HG02588 (cell line): ENCODE results near the gene CATSPERE.
"Not testable (repeated sequence)": the region's sequence is repeated elsewhere in the genome, so short reads cannot be mapped to it uniquely, and the experiment has no call there.

Experiments used
- ATAC-seq: cut with Tn5 transposase; IDR thresholded peaks from one replicate; pipeline ENCODE4 v1.9.1; 2021; ENCODE audit warnings: mild to moderate bottlenecking, moderate library complexity; ENCODE audit not compliant: unreplicated experiment

The CATSPERE gene

DNA sequence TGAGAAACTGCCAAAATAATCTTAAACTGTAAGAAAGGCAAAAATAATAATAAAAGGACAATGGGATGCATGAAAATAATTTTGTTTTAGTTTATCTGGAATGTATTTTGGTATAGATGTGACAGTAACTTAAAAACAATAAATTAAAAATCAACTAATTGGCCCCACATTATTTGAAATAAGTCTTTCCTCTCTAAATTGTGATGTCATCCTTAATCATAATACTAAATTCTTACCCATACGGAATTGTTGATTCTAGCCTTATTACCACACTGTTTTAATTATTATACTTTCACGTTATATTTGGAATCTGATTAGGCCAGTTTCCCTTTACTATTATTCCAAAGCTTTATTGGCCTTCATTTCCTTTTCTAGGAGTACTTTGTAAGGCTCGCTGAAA, 199.5 kb downstream of the CATSPERE start:
- ATAC-seq: no peak

DNA sequence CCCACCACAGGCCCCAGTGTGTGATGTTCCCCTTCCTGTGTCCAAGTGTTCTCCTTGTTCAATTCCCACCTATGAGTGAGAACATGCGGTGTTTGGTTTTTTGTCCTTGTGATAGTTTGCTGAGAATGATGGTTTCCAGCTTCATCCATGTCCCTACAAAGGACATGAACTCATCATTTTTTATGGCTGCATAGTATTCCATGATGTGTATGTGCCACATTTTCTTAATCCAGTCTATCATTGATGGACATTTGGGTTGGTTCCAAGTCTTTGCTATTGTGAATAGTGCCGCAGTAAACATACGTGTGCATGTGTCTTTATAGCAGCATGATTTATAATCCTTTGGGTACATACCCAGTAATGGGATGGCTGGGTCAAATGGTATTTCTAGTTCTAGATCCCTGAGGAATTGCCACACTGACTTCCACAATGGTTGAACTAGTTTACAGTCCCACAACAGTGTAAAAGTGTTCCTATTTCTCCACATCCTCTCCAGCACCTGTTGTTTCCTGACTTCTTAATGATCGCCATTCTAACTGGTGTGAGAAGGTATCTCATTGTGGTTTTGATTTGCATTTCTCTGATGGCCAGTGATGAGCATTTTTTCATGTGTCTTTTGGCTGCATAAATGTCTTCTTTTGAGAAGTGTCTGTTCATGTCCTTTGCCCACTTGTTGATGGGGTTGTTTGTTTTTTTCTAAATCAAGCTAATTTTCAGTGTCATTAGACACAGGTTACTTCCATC, 200.7 kb downstream of the CATSPERE start:
- not testable (repeated sequence) for ATAC-seq

DNA sequence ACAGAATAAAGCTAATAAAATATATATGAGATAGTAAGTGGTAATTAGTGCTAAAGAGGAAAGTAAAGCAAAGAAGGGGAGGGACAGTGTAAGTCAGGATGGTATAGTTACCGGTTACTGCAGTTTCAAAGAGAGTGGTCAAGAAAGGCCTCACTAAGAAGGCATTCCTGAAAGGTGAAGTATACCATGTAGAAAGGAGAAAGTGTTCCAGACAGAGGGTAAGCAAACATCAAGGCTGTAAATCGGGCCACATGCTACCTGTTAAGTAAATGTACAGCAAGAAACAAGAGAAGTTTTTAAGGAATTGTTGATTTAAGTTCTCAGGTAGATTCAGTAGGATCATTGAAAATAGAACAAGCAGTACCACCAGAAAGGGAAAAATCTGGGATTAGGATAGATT, 201.5 kb downstream of the CATSPERE start:
- no peak for ATAC-seq

DNA sequence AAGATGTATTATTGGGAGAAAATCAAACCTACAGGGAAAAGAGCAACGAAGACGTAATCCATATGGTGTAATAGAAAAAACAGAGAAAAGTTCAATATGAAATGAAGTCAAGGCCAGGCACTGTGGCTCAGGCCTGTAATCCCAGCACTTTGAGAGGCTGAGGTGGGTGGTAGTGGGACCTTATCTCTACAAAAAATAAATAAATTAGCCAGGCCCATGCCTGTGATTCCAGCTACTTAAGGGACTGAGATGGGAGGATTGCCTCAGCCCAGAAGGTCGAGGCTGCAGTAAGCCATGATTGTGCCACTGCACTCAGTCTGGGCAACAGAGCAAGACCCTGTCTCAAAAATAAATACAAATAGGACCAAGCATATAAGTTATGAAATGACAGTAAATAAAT, 203.3 kb downstream of the CATSPERE start:
- no peak for ATAC-seq

DNA sequence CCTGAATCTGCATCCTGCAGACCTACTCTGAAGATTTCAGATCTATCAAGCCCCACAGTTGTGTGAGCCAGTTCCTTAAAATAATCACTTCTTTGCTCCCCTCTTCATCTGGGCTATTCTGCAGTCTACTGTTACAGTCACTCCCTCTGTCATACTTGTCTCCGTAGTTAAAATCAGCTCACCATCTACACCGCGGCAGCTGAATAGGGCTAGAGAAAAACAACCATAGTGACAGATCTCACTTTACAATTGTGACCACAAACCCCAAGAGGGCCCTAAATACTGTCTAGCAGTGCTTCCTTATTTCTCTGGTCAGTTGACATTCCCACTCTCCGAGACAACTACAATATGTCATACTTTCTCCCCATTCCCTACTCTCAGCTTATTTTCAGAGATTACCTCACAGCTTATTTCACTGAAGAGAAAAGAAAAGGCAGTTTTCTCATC, 204.7 kb downstream of the CATSPERE start:
- peak; percentile 88 for ATAC-seq

DNA sequence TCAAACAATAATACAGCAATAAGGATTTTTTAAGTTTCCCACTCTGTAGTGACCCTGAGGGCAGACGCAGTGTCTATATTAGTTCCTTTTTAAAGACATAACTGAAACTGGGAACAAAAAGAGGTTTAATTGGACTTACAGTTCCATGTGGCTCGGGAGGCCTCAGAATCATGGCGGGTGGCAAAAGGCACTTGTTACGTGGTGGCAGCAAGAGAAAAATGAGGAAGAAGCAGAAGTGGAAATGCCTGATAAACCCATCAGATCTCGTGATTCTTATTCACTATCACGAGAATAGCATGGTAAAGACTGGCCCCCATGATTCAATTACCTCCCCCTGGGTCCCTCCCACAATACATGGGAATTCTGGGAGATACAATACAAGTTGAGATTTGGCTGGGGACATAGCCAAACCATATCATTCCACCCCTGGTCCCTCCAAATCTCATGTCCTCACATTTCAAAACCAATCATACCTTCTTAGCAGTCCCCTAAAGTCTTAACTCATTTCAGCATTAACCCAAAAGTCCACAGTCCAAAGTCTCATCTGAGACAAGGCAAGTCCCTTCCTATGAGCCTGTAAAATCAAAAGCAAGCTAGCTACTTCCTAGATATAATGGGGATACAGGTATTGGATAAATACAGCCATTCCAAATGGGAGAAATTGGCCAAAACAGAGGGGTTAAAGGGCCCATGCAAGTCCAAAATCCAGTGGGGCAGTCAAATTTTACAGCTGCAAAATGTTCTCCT, 205.8 kb downstream of the CATSPERE start:
- ATAC-seq: not testable (repeated sequence)

DNA sequence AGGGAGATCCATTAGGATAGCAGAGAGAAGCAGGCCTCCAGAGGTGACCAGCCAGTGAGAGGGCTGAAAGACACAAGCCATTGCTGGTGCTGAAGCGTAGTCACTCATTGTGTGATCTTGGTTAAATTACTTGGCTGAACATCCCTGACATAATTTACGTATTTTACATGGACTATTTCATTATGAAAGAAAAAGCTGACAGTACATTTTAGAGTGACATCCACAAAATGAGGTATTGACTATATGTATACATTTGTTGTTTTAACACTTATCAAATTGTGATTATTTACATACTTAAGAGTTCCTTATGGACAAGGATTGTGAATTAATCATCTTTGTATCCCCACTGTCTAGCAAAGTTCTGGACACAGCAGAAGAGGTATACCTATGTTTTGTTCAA, 206.7 kb downstream of the CATSPERE start:
- ATAC-seq: no peak

DNA sequence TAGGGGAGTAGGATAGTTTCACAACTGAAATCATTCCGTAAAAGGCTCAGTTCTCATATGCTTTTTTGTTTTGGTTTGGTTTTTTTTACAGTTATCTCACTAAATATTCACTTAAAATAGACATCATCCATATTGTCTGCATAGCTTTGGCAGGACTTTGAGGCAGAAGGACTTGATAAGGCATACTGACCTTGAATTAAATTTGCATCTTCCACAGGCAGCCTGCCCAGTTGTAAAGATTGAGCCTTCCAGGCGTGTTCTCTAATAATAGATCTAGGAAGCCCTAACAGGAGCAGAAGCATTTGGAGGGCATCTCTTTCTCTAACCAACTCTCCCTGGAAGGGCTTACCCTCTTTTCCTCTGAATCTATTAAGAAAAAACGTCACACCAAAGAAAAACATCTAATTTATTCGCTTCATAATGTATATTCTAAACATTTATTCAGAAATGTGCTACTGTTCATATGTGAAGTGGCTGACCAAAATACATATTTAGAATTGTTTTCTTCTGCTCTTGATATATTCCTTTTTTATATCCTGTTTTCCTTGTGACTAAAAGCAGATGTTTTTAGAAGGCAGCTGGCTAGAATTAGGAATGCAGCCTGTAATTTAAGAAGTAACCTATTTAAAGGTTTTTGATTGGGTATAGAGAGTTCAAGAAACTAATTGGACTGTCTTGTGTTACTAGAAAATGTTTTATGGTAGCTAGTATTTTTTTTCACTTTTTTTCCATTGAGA, 212.0 kb downstream of the CATSPERE start:
- no peak for ATAC-seq

DNA sequence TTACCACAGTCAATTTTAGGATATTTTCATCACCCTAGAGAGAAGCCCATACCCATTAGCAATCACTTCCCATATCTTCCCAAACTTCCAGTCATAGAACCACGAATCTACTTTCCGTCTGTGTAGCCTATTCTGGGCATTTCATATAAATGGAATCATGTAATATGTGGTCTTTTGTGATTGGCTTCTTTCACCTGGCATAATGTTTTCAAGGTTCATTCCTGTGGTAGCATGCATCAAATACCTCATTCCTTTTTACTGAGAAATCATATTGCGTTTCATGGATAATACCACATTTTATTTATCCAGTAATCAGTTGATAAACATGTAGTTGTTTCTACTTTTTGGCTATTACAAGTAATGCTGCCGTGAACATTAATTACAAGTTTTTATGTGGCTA, 213.4 kb downstream of the CATSPERE start:
- no peak for ATAC-seq

DNA sequence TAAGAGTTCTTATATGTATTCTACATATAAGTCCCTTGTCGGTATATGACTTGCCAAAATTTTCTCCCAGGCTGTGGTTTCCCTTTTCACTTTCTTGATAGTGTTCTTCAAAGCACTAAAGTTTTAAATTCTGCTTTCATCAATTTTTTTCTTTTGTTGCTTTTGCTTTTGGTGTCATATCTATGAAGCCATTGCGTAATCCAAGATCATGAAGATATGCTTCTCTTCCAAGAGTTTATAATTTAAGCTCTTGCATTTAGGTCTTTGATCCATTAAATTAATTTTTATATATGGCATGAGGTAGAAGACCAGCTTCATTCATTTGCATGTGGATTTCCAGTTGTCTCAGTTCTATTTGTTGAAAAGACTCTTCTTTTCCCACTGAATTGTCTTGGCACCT, 214.1 kb downstream of the CATSPERE start:
- no peak for ATAC-seq

DNA sequence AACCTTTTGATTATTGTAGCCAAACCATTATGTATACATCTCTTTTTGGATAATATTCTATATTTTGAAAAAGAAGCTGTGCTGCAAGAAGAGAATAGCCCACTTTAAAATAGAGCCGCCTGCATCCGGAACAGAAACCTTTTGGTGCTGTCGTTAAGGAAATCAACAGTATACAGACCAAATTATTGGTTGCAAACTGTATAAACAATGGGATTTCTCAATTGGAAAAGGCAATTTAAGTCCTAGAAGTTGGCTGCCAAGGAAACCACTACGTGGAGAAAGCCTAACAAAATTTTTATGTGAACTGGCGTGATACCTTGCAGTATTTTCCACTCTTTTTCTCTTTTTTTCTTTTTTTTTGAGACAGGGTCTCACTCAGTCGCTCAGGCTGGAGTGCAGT, 217.6 kb downstream of the CATSPERE start:
- no peak for ATAC-seq

DNA sequence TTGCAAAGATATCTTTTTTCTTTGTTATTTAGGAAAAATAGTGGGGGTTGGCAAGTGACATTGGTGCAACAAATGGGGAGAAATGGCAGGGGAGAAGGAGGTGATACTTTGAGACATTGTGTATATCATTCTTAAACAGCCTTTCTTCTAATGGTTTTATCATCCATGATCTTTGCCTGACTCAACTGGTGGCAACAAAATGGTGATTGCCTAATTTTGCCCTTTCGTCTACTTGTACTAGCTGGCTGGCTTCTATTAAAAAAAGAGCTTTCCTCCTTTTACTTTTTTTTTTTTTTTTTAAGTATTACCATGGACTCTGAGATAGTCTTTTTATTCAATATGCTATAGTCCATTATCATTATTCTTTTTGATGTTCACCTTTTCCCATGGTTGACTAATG, 219.6 kb downstream of the CATSPERE start:
- no peak for ATAC-seq

DNA sequence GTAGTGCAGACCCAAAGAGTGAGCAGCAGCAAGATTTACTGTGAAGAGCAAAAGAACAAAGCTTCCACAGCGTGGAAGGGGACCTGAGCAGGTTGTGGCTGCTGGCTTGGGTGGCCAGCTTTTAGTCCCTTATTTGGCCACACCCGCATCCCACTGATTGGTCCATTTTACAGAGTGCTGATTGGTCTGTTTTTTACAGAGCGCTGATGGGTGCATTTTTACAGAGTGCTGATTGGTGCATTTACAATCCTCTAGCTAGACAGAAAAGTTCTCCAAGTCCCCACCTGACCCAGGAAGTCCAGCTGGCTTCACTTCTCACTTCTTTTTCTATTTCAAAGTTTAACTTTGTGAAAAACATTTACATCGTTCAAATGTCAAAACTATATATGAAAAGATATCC, 221.0 kb downstream of the CATSPERE start:
- not testable (repeated sequence) for ATAC-seq
